Dedifferentiated amniotic fluid mesenchymal stem cell (primary cell): ENCODE measurements around the gene TUBGCP6.

Source experiments
- DNase-seq: peaks from one replicate; pipeline ENCODE4 v3.0.0-alpha.2; 2016; ENCODE audit errors: extremely low spot score

TUBGCP6 gene, protein sequence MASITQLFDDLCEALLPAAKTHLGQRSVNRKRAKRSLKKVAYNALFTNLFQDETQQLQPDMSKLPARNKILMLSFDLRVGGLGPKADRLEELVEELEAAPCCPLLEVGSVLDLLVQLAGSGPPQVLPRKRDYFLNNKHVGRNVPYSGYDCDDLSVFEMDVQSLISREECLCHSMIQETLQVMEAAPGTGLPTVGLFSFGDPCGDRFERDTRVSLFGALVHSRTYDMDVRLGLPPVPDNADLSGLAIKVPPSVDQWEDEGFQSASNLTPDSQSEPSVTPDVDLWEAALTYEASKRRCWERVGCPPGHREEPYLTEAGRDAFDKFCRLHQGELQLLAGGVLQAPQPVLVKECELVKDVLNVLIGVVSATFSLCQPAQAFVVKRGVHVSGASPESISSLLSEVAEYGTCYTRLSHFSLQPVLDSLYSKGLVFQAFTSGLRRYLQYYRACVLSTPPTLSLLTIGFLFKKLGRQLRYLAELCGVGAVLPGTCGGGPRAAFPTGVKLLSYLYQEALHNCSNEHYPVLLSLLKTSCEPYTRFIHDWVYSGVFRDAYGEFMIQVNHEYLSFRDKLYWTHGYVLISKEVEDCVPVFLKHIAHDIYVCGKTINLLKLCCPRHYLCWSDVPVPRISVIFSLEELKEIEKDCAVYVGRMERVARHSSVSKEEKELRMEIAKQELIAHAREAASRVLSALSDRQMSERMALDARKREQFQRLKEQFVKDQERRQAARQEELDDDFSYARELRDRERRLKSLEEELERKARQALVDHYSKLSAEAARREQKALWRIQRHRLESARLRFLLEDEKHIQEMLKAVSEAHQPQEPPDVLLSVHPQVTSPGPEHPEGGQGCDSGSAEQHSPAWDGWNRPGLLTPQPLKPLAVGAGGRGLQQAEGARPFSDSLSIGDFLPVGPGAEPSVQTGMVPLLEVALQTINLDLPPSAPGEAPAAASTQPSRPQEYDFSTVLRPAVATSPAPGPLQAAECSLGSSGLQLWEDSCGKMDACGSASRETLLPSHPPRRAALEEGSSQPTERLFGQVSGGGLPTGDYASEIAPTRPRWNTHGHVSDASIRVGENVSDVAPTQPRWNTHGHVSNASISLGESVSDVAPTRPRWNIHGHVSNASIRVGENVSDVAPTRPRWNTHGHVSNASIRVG (N-terminal part only)

GRCh38 chr22:50244420-50245213 is at the start of gene TUBGCP6:
Gene TUBGCP6, minus strand, starts transcription at chr22:50245023. Its CDS starts 564 bp downstream, at chr22:50244459.
- peak; percentile 92 for DNase-seq

DNA sequence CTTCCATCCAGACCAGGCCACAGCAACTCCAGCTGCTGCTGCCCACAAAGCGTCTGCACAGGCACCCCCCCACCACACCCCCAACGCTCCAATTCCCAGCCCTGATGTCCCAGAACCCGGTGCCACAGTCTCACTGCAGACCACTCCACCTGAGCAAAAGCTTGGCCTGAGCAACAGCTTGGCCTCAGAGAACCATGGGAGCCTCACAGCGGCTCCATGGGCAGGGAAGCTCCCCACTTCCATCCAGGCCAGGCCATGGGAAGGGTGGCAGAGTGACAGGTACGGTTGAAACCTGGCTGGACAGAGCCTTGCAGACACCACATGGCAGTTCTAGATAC is 49.5 kb upstream of the TUBGCP6 start:
- DNase-seq: no peak

- peak; percentile 65 for DNase-seq
These were observed 48.9 kb upstream of the TUBGCP6 start for GRCh38 chr22:50293441-50294318.

DNA sequence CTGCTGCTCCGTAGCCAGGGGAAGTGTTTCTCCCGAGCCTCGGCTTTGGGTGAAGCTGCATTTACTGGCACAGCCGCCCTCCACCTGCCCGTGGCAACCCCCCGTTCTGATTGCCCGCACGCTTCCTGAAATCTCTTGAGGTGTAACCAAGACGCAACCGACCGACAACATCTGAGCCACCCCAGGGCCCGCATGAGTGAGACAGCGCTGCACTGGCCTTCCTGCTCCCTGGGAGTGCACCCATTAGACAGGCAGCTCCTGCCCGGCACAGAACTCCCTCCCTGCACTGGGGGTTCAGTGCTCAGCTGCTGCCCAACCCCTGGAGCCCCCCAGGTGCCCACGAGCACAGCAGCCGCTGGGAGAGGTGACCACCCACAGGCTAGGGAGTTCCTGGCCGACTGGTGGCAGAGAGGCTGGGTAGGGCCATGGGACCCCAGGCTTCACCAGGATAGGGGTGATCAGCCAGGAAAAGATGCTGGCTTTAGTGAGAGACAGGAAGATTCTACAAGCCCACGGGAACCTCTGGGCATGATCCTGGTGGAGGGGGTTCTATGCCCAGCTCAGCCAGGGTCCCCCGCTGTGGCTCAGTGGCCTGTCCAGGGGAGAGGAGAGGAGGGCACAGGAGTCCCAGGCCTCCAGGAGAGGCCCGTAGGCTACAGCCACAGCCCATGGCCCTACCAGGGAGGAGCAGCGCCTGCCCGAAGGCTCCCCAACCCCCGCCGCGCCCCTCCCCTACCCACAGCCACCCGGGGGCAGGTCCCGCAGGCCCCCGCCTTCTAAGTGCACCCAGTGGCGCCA is 48.0 kb upstream of the TUBGCP6 start:
- no peak for DNase-seq

GRCh38 chr22:50289942-50290630 is 45.3 kb upstream of the TUBGCP6 start:
- DNase-seq: no peak

GRCh38 chr22:50289151-50289941 is 44.5 kb upstream of the TUBGCP6 start:
- DNase-seq: no peak

DNA sequence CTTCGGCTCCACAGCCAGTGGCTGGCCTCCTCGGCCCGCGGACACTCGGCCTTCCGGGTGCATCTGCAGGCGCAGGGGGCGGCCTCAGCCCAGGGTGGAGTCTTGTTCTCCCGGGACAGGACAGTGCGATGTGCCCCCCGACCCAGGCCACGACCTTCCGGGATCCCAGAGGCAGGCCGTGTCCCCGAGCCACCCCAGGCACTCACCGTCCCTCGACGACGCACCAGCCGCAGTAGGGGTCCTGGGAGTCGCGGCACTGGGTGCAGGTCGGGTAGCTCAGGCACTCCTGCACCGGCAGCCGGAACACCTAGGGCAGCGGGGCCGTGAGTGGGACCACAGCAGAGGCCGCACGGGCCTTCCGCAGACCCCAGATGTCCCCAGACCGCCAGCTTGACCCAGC is 42.9 kb upstream of the TUBGCP6 start:
- DNase-seq: no peak

- DNase-seq: no peak
These were observed 42.0 kb upstream of the TUBGCP6 start for GRCh38 chr22:50286701-50287318.

GRCh38 chr22:50286275-50286674 is 41.5 kb upstream of the TUBGCP6 start:
- no peak for DNase-seq

DNA sequence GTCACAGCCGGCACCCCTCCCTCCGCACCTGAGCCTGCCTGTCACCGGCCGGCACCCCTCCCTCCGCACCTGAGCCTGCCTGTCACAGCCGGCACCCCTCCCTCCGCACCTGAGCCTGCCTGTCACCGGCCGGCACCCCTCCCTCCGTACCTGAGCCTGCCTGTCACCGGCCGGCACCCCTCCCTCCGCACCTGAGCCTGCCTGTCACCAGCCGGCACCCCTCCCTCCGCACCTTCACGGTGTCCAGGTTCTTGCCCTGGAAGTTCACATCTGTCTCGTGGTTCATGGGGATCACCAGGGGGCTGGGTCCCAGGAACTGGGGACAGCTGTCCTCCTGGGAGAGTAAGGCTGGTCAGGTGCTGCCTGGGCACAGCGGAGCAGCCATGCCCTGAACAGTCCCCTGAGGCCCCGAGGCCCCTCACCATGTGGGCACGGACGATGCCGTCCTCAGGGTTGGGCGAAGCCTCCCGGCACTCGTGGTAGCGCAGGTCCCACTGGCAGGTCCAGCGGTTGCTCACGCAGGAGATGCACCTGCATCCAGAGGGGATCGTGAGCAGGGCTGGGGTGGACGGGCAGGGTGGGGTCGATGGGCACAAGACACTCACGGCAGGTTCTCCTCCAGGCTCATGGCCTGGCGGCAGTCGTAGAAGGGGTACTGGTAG is 40.9 kb upstream of the TUBGCP6 start:
- no peak for DNase-seq

DNA sequence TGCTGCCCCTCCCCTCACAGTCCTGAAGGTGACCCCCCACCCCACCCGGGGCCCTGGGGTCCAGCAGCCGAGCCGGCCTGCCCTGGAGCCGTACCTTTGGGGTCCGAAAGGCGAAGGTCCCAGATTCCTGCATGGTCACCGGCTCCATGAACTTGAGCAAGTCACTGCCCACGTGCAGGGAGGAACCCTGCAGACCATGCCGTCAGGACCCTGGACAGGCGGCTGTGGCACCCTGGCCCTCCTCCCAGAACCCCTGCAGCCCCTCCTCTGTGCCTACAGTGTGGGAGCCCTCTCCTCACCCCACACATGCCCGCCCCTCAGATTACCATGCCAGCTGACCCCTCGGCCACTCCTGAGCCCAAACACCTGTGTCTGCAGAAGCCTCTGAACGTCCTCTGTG is 39.7 kb upstream of the TUBGCP6 start:
- no peak for DNase-seq

DNA sequence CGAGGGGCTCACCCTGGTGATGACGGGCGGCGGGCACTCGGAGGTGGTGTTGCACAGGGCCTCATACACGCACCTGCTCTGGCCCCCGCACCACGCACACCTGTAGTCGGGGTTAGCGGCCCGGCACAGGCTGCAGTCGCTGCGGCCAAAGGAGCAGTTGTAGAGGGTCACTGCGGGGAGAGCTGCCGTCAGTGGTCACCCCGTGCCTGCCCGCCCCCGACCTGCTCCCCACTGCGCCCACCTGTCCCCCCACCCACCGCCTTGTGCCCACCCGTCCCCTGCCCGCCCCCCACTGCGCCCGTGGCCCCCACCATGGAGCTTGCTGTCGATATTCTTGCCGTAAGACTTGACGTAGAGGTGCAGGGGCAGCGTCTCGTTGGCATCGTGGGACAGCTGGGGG is 39.0 kb upstream of the TUBGCP6 start:
- no peak for DNase-seq

DNA sequence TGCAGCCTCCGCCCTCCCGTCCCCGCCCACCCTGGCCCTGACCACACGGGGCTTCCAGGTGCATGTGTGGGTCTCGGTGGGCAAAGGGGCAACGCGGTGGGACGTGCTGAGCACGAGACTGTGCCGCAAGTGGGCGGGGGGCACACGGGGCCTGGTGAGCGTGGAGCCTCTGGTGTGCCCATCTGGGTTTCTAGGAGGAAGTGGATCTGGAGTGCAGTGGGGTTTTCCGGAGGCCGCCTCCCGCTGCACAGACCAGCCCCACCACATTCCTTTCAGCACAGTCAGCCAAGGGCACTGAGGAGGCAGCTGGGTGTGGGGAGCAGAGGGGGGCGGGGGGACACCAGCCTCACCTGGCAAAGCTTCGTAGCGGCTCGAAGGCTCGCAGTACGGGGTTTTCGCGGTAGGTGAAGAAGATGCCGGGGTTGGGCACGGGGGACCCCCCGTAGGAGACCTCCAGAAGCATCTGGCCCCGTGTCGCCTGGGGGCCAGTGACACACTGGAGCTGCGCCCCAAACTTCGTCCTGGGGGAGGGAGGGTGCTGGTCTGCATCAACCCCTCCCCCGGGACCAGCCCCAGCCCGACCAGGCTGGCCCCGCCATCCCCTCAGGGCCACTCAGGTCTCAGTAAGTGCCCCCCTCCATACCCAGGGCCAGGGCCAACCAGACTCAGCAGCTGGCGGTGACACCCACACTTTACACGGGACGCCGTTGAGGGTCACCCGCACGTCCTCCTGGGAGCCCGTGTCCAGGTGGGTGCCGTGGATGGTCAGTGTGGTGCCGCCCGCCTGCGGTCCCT is 37.7 kb upstream of the TUBGCP6 start:
- DNase-seq: no peak

DNA sequence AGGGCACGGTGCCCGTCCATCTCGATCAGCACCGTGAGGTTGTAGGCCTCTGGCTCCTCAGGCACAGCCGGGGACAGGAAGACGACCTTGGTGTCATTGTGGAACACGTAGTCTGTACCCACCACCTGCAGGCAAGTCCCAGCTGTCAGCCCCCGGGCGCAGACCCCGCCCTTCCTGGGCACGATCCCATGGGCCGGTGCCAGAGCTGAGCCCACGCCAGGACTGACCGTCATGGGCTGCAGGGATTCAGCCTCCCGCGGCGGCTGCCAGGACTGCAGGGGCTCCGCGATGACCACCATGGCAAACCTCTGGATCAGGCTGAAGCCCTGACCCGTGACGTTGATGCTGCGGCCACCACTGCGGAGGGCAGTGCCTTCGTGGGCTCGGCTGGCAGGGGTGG is 37.1 kb upstream of the TUBGCP6 start:
- no peak for DNase-seq

GRCh38 chr22:50281384-50281760 is 36.5 kb upstream of the TUBGCP6 start:
- DNase-seq: no peak

DNA sequence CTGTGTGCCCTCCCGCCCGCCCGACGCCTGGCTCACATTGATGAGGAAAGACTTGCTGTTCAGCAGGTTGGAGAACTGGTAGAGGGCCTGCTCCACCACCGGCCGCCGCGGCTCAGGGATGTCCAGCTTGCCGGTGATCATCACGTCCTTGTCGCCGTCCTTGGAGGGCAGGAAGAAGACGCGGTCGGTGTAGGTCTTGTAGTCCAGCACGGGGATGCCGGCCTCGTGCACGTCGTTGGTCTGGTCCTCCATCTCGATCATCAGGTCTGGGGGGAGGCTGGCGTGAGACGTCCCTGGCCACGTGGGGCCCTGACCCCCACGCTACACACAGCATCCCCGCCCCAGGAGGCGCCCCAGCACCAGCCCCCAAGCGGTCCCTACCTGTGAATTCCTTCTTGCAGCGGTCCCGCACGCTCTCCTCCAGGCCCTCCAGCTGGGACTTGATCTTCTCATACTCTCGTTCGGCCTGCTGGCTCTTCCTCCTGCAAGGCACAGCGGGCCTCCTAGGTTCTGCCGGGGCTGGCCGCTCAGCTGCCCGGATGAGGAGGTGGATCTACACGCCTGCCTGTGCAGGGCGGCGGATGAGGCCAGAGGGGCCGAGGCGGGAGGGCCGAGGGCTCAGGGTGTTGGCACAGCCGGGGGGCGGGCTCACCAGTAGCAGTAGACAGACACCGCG is 36.0 kb upstream of the TUBGCP6 start:
- no peak for DNase-seq
